Stimulated activated CD8-positive, alpha-beta memory T cell treated with anti-CD3 and anti-CD28 coated beads, Interleukin-7, amount 100 ng/mL, for 24 hours (primary cell): ENCODE results near the gene F13A1.

Experiments
- DNase-seq: peaks from one replicate; pipeline ENCODE4 v3.0.0-alpha.2; 2020; ENCODE audit warnings: low read depth

F13A1 gene

GRCh38 chr6:6243846-6244245 lies 76.6 kb downstream of the F13A1 start:
- no peak for DNase-seq

GRCh38 chr6:6239598-6240581 lies 80.6 kb downstream of the F13A1 start:
- no peak for DNase-seq

DNA sequence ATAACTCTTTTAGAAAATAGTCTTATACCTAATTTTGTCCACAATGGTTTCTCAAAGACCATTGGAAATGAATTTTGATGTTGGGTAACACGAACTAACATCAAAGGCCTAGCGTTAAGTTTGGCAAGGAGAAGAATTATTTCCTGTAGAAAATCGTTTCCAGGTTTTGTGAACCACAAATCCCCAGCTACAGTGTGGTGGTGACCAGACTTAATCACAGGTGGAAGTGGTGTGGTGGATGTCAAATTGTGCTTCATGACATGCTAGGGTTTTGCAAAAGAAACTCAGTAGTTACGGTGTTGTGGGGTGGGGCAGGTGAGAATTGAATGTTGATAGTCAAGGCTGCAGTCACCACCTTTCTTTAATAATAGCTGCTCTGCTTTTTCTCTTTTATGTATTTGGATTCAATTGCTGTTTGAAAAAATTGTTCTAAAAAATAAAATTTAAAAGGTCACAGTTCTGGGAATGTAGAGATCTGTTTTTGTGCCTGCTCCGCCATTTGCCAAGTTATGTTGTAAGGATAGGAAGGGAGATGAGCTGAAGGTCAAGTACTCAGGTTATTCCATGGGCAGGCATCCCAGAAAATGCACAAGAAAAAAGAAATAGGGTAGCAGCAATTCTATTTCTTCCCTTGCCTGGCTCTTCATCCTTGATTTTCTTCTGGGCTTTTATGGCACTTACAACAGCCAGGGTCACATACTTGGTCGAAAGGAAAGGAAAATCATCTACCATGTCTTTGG lies 83.6 kb downstream of the F13A1 start:
- no peak for DNase-seq

GRCh38 chr6:6235786-6236185 lies 84.7 kb downstream of the F13A1 start:
- DNase-seq: no peak

- DNase-seq: no peak
Observed at GRCh38 chr6:6234963-6235362, 85.5 kb downstream of the F13A1 start.

- DNase-seq: no peak
Observed at GRCh38 chr6:6230286-6230685, 90.2 kb downstream of the F13A1 start.

- DNase-seq: no peak
Observed at GRCh38 chr6:6227896-6228295, 92.6 kb downstream of the F13A1 start.

- DNase-seq: no peak
Observed at GRCh38 chr6:6225885-6226529, 94.5 kb downstream of the F13A1 start.

DNA sequence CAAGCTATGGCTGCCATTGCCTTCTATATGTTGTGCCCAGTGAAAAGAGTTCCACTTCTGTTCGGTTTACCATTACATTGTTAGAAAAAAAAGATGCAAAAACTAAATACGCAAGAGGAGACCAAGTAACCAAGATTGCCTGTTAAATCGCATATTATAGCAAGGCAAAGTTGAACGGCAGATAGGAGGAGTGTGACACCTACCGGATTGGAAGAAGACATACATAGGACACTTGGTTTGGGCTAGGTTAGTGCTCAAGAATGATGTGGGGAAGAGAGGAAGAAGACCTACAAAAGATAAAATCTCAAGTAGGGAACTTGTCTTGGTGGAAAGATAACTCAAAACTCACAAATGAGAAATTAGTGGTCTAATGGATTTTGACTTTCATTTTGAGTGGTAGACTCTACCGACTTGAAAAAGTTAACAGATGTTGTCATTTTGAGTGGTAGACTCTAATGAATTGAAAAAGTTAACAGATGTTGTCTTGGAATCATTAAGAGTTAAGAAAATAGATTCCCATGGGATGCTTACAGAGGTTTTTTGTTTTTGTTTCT lies 95.5 kb downstream of the F13A1 start:
- DNase-seq: no peak

DNA sequence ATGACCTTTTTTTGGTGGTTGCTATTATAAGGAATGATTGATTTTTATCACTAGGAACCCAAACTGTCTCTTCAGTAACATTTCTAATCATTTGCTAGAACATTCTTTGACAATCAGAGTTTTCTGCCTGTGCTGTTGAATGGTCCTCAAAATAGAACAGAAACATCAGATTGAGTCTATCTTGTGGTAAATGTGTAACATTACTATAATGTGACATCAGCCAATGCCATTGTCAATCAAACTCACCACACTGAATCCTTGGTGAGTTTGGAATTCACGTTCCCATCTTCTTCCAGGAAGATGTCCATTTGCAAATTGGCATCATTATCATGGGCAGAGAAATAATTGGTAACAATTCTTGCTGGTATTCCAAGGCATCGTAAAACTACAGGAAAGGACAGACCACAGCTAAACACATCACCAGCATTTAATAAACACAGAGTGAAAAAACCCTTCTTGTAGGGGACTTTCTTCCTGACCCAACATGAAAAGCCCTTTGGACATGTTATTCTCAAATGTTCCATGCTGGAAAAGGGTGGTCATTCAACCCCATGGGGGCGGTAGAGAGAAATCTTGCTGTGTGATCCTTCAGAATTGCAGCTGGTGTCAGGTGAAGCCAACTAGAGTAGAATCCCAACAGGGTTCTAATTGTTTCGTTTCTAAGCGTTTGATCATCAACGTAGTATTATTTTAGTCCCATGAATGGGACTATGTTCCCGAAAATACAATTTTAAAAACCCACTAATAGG lies 98.5 kb downstream of the F13A1 start:
- DNase-seq: no peak

DNA sequence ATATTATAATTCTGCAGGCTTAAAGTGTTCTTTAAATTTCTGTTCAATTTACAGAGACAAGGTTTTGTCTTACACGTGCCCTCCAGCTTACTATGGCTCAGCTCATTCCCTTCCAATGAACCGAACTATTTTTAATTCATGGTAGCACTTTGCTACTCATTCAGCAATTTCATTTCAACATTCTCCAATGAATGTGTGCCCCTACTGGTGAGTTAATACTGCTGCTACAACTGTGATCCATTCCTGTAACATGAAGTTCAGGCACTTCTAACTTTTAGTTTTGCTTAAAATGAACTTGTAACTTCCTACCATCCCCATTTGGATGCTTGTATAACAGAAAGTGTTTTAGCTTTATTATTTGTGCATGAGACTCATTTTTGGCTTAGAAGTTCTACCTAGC lies 99.7 kb downstream of the F13A1 start:
- DNase-seq: no peak

- DNase-seq: no peak
Observed at GRCh38 chr6:6219716-6220115, 100.7 kb downstream of the F13A1 start.

DNA sequence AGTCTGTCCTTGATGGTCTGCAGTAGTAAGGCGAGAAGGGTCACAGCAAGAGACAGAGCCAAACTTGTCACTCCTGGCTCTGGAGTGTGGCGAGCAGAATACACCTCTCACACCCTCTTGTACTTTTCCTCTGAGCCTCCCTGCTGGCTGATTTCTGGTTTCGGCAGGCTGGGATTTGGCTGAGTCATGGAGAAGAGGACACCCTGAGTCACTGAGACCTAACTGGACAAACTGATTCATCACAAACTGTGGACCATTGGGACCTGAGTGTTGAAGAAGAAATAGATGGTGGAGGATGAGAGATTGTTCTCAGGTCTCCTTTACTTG lies 101.7 kb downstream of the F13A1 start:
- DNase-seq: no peak

GRCh38 chr6:6217855-6218758 lies 102.4 kb downstream of the F13A1 start:
- DNase-seq: no peak

DNA sequence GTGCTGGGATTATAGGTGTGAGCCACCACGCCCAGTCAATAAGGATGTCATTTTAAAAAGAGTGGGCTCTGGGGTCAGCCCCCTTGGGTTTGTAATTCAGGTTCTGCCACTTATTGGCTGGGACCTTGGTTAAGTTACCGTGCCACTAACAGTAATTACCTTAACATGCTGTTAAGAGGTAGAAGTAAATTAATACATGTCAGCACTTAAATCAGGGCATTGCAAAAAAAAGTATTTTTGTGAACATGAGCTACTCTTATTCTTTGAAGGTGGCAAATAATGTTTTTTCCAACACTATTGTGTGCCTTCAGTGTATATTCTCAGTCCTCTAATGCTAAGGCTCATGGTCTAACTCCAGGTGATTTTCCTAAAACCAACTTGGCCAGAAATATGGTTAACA lies 109.5 kb downstream of the F13A1 start:
- DNase-seq: no peak

DNA sequence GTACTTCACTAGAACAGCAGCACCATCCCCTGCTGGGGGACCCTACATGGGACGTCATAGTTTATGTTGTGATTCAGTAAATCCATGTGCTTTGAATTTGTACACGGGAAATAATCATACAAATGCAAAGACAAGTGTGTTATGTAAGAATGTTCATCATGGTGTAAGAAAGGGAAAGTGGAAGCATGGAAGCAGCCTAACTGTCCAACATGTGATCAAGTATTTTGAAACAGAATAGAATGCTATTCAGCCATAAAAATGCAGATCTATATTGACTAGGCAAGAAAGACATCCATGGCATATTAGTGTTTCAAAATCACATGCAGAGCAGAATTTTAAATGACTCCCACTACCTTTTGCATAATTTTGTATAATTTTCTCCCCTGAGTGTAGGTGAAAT lies 117.6 kb downstream of the F13A1 start:
- no peak for DNase-seq

- DNase-seq: no peak
Observed at GRCh38 chr6:6201200-6201599, 119.3 kb downstream of the F13A1 start.

DNA sequence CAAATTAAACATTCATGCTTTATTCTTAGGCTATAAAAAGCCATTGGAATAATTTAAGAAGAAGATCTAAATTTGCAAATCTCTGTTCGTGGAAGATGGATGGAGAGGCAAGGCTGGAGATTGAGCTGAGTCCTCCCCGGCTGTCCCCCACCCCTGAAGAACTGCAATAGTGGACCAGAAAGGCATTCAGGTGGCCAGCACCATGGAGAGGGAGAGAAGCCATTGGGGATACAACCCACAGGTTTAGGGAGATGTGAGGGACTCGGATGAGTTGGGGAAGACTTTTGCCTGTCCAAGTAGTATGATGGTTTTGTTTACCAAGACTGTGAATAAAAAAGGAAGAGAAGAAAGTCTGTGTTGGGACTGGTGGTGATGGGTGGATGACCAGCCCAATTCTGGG lies 120.8 kb downstream of the F13A1 start:
- DNase-seq: no peak

DNA sequence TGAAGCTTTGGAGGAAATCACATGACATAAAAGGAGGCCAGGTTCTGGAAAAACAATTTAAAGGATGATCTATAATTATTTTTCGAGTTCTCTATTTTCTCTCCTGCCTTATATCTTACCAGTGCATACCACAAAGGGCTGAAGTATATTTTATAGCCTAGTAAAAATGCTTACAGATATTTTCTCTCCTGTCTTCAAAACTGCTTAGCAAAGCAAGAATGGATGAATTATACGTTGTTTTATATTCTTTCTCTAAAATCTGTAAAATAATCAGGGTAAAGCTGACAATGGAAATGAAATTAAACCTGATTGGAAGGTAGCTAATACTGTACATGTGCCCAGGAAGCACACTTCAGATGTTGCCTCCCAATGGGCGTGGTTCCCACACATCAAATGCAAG lies 123.7 kb downstream of the F13A1 start:
- DNase-seq: no peak

DNA sequence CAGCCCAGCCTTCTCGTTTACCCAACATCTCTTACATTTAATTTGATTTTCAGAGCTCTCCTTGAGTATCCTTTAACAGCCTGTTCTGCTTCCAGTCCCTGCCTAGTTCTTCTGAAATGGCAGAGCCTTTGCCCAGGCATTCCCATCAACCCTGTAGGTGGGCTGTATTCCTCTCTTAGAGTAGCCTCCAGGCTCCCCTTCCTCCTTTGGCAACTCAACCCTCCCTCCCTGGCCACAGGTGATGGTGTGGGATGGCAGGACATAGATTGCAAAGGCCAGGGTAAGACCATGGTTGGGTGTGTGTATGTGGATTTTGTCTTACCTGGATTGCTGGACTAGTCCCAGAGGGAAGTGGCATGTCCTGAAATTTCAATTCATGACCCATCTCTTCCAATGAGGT lies 125.4 kb downstream of the F13A1 start:
- no peak for DNase-seq

GRCh38 chr6:6193221-6193745 lies 127.2 kb downstream of the F13A1 start:
- no peak for DNase-seq
